NCI-H524 treated with DMSO at 0.1 percent for 48 hours (cell line): ENCODE data around the gene LOXHD1.

Source experiments
- DNase-seq: peaks from one replicate; lab custom pipeline; 2025; lab: John Stamatoyannopoulos, UW

Gene LOXHD1

GRCh38 chr18:46657115-46657955, at the start of gene LOXHD1:
Gene LOXHD1 (minus strand): TSS chr18:46657220. CDS start chr18:46657033, 187 bp downstream.
- DNase-seq, result no peak

DNA sequence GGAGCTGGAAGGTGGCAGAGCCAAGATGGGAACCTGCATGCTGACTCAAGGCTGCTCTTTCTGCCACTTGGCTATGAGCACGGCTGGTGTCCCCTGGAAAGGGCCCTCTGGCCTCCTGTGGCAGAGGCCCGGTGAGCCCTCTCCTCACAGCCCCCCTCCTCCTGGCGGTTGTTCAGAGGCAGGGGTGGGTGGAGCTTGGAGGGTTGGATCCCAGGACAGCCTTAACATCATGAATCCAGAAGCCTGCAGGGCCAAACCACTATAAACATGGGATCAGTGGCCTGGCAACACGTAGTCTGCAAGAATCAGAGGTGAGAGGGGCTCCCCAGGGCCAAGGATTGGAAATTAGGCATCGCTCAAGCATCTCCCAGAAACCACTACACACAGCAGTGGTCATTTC, 48.5 kb upstream of the LOXHD1 start:
- DNase-seq, result no peak

- no peak for DNase-seq
Measured at GRCh38 chr18:46704816-46705215, 47.8 kb upstream of the LOXHD1 start.

DNA sequence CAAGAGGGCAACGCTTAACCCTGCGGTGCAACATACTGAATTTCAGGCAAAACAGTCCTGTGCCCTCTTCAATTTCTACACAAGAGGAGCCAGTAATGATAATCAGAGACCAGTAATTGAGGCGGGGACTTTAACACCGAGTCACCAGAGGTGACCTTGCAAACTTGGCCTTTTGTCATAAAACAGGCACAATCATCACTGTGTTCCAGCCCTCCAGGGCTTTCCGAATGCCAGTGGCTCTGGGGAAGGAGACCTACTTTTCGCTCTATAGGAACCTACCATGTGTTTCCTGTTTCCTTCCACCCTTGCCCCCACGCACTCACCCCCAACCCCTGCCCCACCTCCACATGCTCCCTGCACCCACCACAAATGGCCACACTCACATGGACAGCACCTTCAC, 47.2 kb upstream of the LOXHD1 start:
- DNase-seq, result no peak

DNA sequence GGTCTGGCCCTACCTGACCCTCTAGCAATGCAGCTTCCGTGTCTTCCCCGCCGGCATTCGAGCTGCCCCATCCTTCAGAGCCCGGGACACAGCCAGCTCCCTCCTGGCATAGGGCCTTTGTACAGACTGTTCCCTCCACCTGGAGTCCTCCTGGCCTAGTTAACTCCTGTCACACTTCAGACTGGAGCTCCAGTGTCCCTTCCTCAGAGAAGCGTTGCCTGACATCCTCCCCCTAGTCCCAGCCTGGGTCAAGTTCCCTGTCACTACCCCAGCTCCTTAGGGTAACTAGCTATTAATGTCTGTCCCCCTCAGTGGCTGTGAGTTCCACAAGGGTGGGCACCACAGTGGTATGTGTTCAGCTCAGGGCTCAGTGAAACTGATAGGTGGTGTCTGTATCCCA, 45.5 kb upstream of the LOXHD1 start:
- DNase-seq, result no peak

DNA sequence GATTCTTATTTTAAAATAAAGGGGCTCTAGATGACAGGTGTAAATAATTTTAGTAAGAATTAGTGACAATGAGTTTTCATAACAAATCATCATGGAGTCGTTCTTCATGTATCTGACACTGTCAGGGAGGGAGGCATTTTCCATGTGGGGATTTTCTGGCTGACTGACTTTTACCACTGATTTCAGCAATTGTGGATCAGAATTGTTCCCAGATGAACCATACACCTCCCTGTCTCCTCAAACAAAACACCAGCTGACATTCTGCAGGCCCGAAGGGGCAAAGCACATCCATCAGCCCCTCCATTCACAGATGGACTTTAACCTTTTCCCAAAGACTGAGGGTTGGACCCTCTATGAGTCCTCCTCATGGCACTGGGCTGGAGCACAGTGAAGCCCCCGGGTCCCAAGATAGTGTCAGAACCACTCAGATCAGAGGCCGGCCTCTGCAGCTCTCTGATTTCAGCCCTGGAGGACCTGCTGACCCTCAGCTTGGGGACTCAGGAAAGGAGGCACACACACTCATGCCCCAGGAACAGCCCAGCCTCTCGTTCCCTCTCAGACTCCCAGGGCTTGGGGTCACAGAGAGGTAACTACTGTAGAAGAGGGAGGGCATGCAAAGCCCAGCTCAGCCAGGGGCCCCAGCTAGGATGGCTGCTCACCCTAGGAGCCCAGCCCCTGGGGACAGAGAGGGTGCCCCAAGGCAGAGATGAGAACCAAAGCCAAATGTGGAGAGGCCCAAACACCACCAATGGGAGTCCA, 43.2 kb upstream of the LOXHD1 start:
- no peak for DNase-seq

DNA sequence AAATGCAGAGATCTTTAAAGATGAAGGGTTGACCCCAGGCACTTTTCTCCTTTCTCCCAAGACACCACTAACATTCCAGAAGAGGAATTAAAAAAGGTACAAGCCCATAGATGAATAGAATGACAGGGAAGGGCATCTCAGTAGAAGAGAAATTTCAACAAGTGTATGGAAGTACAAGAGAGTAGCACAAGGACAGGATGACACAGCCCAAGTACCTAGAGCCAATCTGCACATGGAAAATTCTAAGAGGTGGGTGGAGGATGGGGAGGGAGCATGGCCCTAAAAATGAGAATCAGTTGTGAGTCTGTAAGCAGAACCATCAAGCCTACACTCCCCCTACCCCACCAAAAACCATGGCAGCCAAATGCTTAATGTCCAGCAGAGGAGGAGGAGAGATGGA, 39.7 kb upstream of the LOXHD1 start:
- no peak for DNase-seq

DNA sequence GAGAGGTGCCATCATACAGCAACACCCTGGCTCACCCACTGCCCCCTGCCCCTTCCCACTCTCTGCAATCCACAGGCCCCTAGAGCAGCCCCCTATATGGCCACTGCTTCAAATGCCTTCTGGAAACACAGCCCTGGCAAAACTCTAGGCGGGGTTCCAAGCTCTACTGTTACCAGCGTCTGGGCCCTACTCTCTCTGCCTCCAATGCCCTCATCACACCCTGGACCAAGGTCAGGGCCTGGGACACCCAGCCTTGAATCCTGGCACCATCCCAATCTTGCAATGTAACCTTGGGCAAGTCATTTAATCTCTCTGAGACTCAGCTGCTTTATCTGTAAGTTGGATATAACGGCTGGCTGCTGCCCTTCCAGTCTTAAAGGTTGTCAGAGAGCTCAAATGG, 39.2 kb upstream of the LOXHD1 start:
- DNase-seq, result no peak

GRCh38 chr18:46693996-46694395, 37.0 kb upstream of the LOXHD1 start:
- DNase-seq, result no peak

GRCh38 chr18:46688853-46689525, 32.0 kb upstream of the LOXHD1 start:
- no peak for DNase-seq

- DNase-seq, result no peak
Measured at GRCh38 chr18:46686186-46686585, 29.2 kb upstream of the LOXHD1 start.

DNA sequence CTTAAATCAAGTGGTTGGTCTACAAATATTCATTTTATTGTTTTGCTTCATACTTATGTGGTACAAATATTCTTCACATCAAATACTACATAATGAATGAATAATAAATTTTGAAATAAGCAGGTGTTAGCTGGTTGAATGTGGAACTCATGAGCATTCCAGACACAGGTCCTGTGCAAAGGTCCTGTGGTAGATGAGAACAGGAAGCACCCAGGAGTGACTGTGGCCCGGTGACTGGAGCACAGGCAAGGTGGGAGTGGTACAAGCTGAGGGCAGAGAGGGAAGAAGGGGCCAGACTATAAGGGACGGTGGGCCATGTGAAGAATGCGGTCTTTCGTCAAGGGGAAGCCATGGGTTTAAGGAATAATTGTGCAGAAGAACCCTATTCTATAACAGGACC, 26.2 kb upstream of the LOXHD1 start:
- no peak for DNase-seq

DNA sequence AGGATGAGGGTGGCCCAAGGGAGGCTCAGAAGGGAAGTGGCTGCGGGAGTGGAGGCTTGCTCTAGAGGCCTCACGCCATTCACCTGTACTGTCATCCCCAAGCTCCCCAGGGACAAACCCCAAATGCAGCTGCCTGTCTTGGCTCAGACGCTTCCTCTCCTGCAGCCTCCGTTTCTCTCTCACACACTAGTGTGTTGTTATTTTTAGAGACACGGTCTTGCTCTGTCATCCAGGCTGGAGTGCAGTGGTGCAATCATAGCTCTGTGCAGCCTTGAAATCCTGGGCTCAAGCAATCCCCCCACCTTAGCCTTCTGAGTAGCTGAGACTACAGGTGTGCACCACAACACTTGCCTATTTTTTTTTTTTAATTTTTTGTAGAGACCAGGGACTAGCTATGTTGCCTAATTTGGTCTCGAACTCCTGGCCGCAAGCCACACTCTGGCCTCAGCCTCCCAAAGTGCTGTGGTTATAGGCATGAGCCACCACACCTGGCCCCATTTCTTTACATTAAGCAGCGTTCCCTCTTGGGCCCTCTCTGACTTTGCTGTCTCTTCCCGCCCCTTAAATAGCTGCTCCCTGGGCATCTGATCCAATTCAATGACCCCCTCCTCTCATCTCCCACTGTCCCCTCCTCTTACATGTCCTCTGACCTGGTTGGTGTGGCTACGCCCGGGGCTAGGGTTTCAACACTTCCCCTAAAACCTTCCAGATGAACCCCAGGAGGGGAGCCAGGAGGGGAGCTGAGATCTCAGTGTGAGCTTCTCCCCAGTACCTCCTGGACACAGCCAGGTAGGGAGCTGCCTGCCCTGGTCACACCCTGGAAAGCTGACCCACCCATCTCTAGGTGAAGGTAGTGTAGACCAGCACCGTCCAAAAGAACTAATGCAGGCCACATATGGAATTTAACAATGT, 24.0 kb upstream of the LOXHD1 start:
- no peak for DNase-seq

DNA sequence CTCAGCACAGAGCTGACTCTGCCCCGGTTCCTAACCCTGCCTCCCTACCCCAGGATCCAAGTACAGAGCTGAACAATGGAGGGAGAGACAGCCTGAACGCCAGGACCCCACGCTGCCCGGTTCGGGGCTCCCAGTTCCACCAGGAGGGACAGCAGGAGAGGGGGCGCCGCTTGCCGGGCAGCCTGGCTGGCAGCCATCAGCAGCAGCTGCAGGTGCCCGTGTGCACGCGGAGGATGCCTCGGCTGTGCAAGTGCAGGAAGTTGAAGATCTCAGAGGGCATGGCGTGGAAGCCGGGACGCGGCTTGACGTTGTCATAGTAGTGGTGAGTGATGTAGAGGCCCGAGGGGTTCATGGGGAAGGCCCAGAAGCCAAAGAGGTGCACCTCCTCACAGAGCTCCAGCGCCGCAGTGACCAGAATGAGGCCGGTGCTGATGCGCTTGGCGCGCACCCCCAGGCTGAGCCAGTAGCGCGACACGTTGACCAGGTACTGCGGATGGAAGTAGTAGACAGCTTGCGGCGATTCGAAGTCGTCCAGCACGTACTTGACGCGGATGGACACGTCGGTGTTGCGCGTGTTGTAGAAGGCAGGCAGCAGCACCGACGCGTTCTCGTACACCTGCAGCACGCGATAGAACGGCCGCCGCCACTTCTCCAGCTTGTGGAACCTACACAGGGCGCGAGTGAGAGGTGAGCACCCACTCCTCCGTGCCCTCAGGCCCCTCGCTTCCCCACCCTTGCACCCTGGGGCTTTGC, 23.0 kb upstream of the LOXHD1 start:
- no peak for DNase-seq

- DNase-seq, result no peak
Measured at GRCh38 chr18:46678785-46679399, 21.9 kb upstream of the LOXHD1 start.

DNA sequence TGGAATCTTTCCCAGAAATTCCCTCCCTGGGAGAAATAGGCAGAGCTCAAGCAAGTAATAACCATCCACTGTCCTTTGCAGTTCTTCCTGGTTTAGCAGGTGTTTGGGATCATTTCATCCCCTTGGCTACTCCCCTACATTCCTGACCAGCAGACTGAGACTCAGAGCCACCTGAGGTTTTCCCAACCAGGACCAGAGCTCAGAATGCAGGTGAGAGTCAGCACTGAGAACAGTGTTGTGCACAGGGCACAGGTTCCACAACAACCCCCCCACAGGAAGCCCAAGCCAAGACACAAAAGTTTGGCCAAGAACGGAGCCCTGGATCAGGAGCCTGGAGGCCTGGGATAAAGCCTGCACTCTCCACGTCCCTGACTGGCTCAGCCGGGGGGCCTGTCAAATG, 21.0 kb upstream of the LOXHD1 start:
- no peak for DNase-seq

DNA sequence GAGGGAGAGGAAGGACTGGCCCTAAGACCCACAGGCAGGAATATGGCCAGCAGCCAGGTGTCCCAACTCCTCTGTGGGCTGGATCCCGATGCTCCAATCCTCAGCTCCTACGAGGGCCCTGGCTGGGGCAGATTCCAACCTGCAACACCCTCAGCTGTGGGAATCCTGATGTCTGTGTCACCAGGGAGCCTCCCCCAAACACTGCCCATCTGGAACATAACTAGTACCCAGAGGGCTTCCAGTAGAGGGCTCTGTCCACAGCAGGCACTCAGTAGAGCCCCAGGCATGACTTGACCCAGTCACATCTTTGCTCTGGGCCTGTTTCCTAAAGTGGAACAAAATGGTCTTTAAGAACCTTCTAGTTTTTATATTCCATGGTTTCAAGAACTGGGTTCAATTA, 20.6 kb upstream of the LOXHD1 start:
- DNase-seq, result no peak

DNA sequence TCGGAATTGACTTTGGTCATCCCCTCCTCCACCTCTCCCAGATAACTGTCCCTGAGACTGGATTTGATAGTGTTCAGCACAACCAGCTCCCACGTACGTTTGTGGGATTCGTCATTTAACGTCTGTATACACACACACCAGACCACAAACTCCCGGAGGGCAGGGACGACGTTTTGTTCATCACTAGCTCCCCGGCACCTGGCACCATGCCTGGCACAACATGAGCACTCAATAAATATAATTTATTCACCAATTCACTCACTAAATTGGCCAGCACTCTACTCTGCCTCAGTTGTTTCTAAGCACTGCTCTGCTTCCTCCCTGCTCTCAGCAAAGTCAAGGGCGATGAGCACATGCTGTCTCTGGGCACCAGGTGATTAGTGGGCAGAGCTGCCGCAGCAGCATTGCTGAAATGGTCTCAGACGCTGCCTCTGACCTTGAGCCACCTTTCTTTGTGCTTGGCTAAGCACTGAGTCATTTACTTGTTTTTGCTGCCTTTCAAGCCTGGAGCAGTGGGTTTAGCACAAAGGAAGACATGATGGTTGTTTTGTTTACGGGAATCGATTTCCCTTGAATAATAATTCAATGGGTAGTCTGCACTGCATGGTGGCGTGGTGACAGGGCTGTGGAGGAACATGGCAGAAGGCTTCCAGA, 19.3 kb upstream of the LOXHD1 start:
- no peak for DNase-seq

DNA sequence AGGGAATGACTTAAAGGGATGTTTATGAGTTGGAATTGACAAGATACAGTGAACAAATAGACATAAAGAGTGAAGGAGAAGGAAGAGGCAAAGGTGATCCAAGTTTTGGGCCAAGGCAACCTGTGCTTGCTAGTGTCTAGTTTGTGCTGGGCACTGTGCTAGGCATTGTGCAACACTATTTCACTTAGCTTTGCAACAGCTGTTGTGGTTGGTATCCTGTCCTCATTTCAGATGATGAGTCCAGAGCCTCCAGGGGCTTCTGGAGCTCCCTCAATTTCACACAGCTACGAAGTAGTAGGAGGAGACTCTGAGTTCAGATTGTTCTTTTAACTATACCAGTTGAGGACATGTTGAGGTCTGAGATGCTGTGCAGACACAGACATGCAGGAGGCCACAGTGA, 18.1 kb upstream of the LOXHD1 start:
- DNase-seq, result no peak
